Gastrocnemius medialis (tissue), 4 donors: ENCODE data around the gene APP. TPM values are rescaled to one million over a fixed set of nuclear protein-coding genes. Genes with fewer than 3 reads are reported as not detected.

Experiments used
- ATAC-seq, 2 donors: fragments of 150-250 bp; one replicate each; pipeline ENCODE4 v1.9.1; 2016
- DNase-seq, 2 donors: peaks; one replicate each; pipeline ENCODE4 v3.0.0-alpha.2; 2019
- H3K27ac ChIP-seq, 4 donors: fragments of 200-600 bp; sonication (generic); 1 replicate in 1 of 4; 2 replicates in 3 of 4; pipeline ENCODE4 v1.5.1; 2016 to 2018; ENCODE audit warnings: mild to moderate bottlenecking in 2 of 4, moderate library complexity in 1 of 4
- H3K27me3 ChIP-seq, 3 donors: fragments of 200-600 bp; sonication (generic) in 2 of 3; 1 replicate in 1 of 3; 2 replicates in 2 of 3; pipeline versions ENCODE4 v1.5.1 to v1.6.0; 2016 to 2019; ENCODE audit warnings: mild to moderate bottlenecking in 1 of 3, moderate library complexity in 1 of 3
- H3K36me3 ChIP-seq, 2 donors: fragments of 200-600 bp; sonication (generic) in 1 of 2; one replicate each; pipeline ENCODE4 v1.5.1; 2017 to 2018
- H3K4me1 ChIP-seq, 2 donors: fragments of 200-600 bp; sonication (generic) in 1 of 2; one replicate each; pipeline ENCODE4 v1.5.1; 2016 to 2017; ENCODE audit warnings: mild to moderate bottlenecking in 2 of 2
- H3K4me3 ChIP-seq, 4 donors: fragments of 200-600 bp; sonication (generic) in 3 of 4; 1 replicate in 1 of 4; 2 replicates in 3 of 4; pipeline ENCODE4 v1.5.1; 2016 to 2019; ENCODE audit warnings: mild to moderate bottlenecking in 2 of 4
- H3K9me3 ChIP-seq, 3 donors: fragments of 200-600 bp; sonication (generic) in 2 of 3; 1 replicate in 1 of 3; 2 replicates in 2 of 3; pipeline ENCODE4 v1.5.1; 2016 to 2019
- CTCF ChIP-seq, 5 experiments: fragments of 450-650 bp in 3 of 5; fragments of 200-600 bp in 2 of 5; sonication (generic) in 2 of 5; IDR thresholded peaks in 4 of 5; conservative IDR thresholded peaks in 1 of 5; 1 replicate in 4 of 5; 2 replicates in 1 of 5; pipeline ENCODE4 v1.5.1; 2016 to 2019; ENCODE audit warnings: antibody characterized with exemption in 5 of 5, mild to moderate bottlenecking in 3 of 5, moderate library complexity in 3 of 5
- POLR2A ChIP-seq, 2 donors: fragments of 450-650 bp; IDR thresholded peaks; one replicate each; pipeline ENCODE4 v1.6.1; 2017; ENCODE audit warnings: antibody characterized with exemption in 2 of 2, mild to moderate bottlenecking in 2 of 2, moderate library complexity in 2 of 2
- in situ Hi-C, 4 donors: fragments of 200-750 bp; cut with MboI; loops; one replicate each; pipeline versions ENCODE4 v1.15.0 to v1.8.0; 2017; ENCODE audit warnings: low sequenced_read_pairs in 4 of 4
- intact Hi-C: fragments of 100-400 bp; cut with DNase I; formaldehyde crosslinking; loops from one replicate; pipeline ENCODE4 v1.15.1; 2023; ENCODE audit warnings: low total_unique reads
- total RNA-seq, 4 donors: library from RNA; depleted of rRNA; stranded (reverse); fragments of >200 nt; gene quantifications; one replicate each; pipeline versions ENCODE4 v1.1.0 to v1.2.3, GENCODE V29; 2016

Gene APP
- total RNA-seq, 4 donors from 2014 or later: 45.8 to 73.2 (median 70.1) TPM

DNA sequence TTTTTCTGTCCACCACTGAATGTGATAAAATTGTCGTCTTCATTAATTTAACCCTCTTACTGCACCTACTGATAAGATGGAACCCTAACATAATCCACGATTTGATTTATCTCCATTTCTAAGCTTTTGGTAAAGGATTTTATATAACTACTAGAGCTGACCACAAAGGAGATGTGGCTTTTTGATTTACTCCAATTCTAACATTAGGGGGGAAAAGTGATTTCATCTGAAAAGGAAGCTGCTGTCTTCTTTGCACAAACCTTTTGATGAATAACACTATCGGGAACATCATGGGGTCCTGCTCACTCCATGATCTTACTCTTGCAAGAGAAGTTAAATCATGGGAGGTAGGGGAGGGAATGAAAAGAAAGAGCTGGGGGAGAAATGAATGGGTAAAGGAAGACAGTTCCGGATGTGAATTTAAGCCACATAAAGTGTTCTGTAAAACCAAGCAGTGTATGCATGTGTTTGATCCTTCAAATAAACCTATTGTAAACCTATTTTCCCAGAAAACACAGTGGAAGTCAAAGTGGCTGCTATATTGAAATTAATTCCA lies 274.0 kb downstream of the APP start:
- H3K27ac ChIP-seq: no peak overlapping the region
- TF ChIP-seq POLR2A (IDR thresholded peaks at IDR 0.05) (no peak), CTCF (IDR thresholded peaks at IDR 0.05 in 4 of 5, conservative IDR thresholded peaks at IDR 0.05 in 1 of 5) (no peak)
- intact Hi-C loops (loop anchor here (2.0 kb wide), 1 partner anchor 274 kb away; the partner anchor contains the start of gene APP), in situ Hi-C loops (loop anchor here (5.0 to 25.0 kb wide), 3 partner anchors 268 to 816 kb away; no protein-coding TSS in a partner anchor)
- H3K36me3 ChIP-seq: no peaks in the 10 kb centered on the region
- DNase-seq (no peak), ATAC-seq (no peak)
- no peaks in the 10 kb centered on the region for H3K27me3 ChIP-seq
- H3K9me3 ChIP-seq: no peaks in the 10 kb centered on the region
- no peak overlapping the region for H3K4me3 ChIP-seq
- H3K4me1 ChIP-seq: peaks cover 0 to 16% of the 10 kb centered on the region in 2 donors

- H3K4me3 ChIP-seq: no peak overlapping the region
- TF ChIP-seq CTCF (IDR thresholded peaks at IDR 0.05 in 4 of 5, conservative IDR thresholded peaks at IDR 0.05 in 1 of 5) (peak in 4 of 5 experiments; percentile 19 to 51 (median 44)), POLR2A (IDR thresholded peaks at IDR 0.05) (no peak)
- H3K27ac ChIP-seq: no peak overlapping the region
- H3K4me1 ChIP-seq: peaks cover 0 to 16% of the 10 kb centered on the region in 2 donors
- H3K27me3 ChIP-seq: no peaks in the 10 kb centered on the region
- H3K36me3 ChIP-seq: no peaks in the 10 kb centered on the region
- in situ Hi-C loops (loop anchor here (5.0 to 25.0 kb wide), 3 partner anchors 269 to 817 kb away; no protein-coding TSS in a partner anchor), intact Hi-C loops (loop anchor here (2.0 kb wide), 1 partner anchor 275 kb away; the partner anchor contains the start of gene APP)
- no peak for DNase-seq
- ATAC-seq: peak; percentile 56 to 82
- H3K9me3 ChIP-seq: no peaks in the 10 kb centered on the region
Measured at GRCh38 chr21:25895565-25896205, 274.9 kb downstream of the APP start.

DNA sequence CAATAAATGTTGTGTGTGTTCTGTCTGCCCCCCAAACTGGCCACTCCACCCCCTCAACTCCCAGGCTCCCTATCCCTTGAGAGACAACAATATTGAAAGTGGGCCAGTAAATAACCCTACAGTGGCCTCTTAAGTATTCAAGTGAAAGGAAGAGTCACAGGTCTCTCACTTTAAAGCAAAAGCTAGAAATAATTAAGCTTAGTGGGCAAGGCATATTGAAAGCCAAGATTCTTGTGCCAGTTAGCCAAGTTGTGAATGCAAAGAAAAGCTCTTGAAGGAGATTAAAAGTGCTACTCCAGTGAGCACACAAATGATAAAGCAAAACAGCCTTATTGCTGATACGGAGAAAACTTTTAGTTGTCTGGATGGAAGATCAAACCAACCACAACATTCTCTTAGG lies 277.4 kb downstream of the APP start:
- Histone ChIP-seq H3K9me3 (no peaks in the 10 kb centered on the region), H3K4me1 (peaks cover 0 to 12% of the 10 kb centered on the region in 2 donors), H3K4me3 (no peak overlapping the region), H3K27ac (no peak overlapping the region), H3K36me3 (no peaks in the 10 kb centered on the region), H3K27me3 (no peaks in the 10 kb centered on the region)
- TF ChIP-seq CTCF (IDR thresholded peaks at IDR 0.05 in 4 of 5, conservative IDR thresholded peaks at IDR 0.05 in 1 of 5) (no peak), POLR2A (IDR thresholded peaks at IDR 0.05) (no peak)
- in situ Hi-C loops (loop anchor here in 3 of 4 donors (5.0 to 25.0 kb wide), 3 partner anchors 272 to 819 kb away; partner anchors contain the start of gene APP (in 1 of the 3)), intact Hi-C loops (loop anchor here (5.0 kb wide), 1 partner anchor 819 kb away; no protein-coding TSS in a partner anchor)
- no peak for DNase-seq
- ATAC-seq: no peak

- Histone ChIP-seq H3K4me3 (no peak overlapping the region), H3K27me3 (no peaks in the 10 kb centered on the region), H3K4me1 (peaks cover 0 to 12% of the 10 kb centered on the region in 2 donors), H3K9me3 (no peaks in the 10 kb centered on the region), H3K27ac (no peak overlapping the region), H3K36me3 (no peaks in the 10 kb centered on the region)
- TF ChIP-seq POLR2A (IDR thresholded peaks at IDR 0.05) (no peak), CTCF (IDR thresholded peaks at IDR 0.05 in 4 of 5, conservative IDR thresholded peaks at IDR 0.05 in 1 of 5) (no peak)
- ATAC-seq (no peak), DNase-seq (no peak)
- in situ Hi-C loops (loop anchor here in 3 of 4 donors (5.0 to 25.0 kb wide), 3 partner anchors 273 to 821 kb away; partner anchors contain the start of gene APP (in 1 of the 3)), intact Hi-C loops (loop anchor here (5.0 kb wide), 1 partner anchor 821 kb away; no protein-coding TSS in a partner anchor)
Measured at GRCh38 chr21:25891596-25891995, 279.0 kb downstream of the APP start.
